Measurements from ENCODE around the gene HKDC1. TPM values are rescaled to one million over a fixed set of nuclear protein-coding genes. Genes with fewer than 3 reads are reported as not detected.
A peak's percentile ranks its signal among the peaks of the same experiment; 100 is the strongest.

Gene HKDC1
- total RNA-seq, 1 experiment from 2014 or later: 1.7 TPM

GRCh38 chr10:69222157-69223027 lies 2.3 kb downstream of the HKDC1 start:
- no peaks in the 10 kb centered on the region for H3K36me3 ChIP-seq (ENCODE audit: control insufficient read depth in 1 of 2, insufficient read depth in 2 of 2, low read length in 2 of 2)
- H3K27me3 ChIP-seq (ENCODE audit: insufficient read depth, low read length): no peaks in the 10 kb centered on the region
- CTCF ChIA-PET: interaction anchor here (0.7 to 0.8 kb wide), 2 partner anchors 10 to 97 kb away, joined by 3 read pairs; no protein-coding TSS in a partner anchor
- no peaks in the 10 kb centered on the region for H3K9me3 ChIP-seq (ENCODE audit: control insufficient read depth in 1 of 2, insufficient read depth in 1 of 2, low read depth in 1 of 2, low read length in 2 of 2)
- H3K79me2 ChIP-seq (ENCODE audit: insufficient read depth, low read length): no peaks in the 10 kb centered on the region
- H3K9ac ChIP-seq (ENCODE audit: low read length): peak overlapping the region; percentile 52
- H2AFZ ChIP-seq (ENCODE audit: low read depth, low read length, poor library complexity, severe bottlenecking): peak overlapping the region; percentile 64
- no peaks in the 10 kb centered on the region for H3K9me2 ChIP-seq (ENCODE audit: insufficient read depth)
- POLR2A ChIA-PET: interaction anchor here (0.7 to 1.5 kb wide), 4 partner anchors 9 to 170 kb away, joined by 3 to 5 read pairs (median 4); no protein-coding TSS in a partner anchor
- intact Hi-C loops (cut with micrococcal nuclease): no loop called here
- no peaks in the 10 kb centered on the region for H4K20me1 ChIP-seq (ENCODE audit: insufficient read depth)
- peak; percentile 83 for DNase-seq (ENCODE audit: low read depth, low spot score)
- H3K4me2 ChIP-seq (ENCODE audit: low read length): peak overlapping the region; percentile 76
- peak; percentile 88 for ATAC-seq
- BruUV-seq (replicated peaks): TSS peak; percentile 96
- TF ChIP-seq MAX (IDR thresholded peaks at IDR 0.05) (peak; percentile 98), POLR2A (IDR thresholded peaks at IDR 0.05; ENCODE audit: borderline replicate concordance, extremely low read depth, insufficient read depth, insufficient read length) (peak; percentile 57), EZH2 (IDR thresholded peaks at IDR 0.05) (no peak), SRF (IDR thresholded peaks at IDR 0.05; ENCODE audit: low read depth) (no peak), REST (IDR thresholded peaks at IDR 0.05; ENCODE audit: low read depth) (no peak), ZNF274 (IDR thresholded peaks at IDR 0.05; ENCODE audit: low read depth, low read length) (no peak), FOSL1 (IDR thresholded peaks at IDR 0.05; ENCODE audit: low read depth) (peak; percentile 68), CTCF (IDR thresholded peaks at IDR 0.05 in 2 of 3, conservative IDR thresholded peaks at IDR 0.05 in 1 of 3; ENCODE audit: borderline replicate concordance in 1 of 3, insufficient read depth in 1 of 3, low read depth in 2 of 3, low read length in 2 of 3) (peak; percentile 64 to 85 (median 73); a peak in 5 of 6 replicates), SIN3A (IDR thresholded peaks at IDR 0.05; ENCODE audit: low read depth) (peak; percentile 65; the same call in 1 of the 2 replicates), CEBPB (IDR thresholded peaks at IDR 0.05; ENCODE audit: low read depth) (0 out of 2 replicates have a peak, but pooled peaks have one; percentile 39), SP1 (IDR thresholded peaks at IDR 0.05; ENCODE audit: low read depth) (peak; percentile 85), EZH2phosphoT487 (IDR thresholded peaks at IDR 0.05; ENCODE audit: borderline replicate concordance) (no peak), CBX3 (IDR thresholded peaks at IDR 0.05; ENCODE audit: low read depth) (peak; percentile 77; the same call in 1 of the 2 replicates), POLR2AphosphoS5 (IDR thresholded peaks at IDR 0.05; ENCODE audit: low read depth, low read length) (peak; percentile 74), ATF3 (IDR thresholded peaks at IDR 0.05) (no peak), ELF1 (IDR thresholded peaks at IDR 0.05; ENCODE audit: borderline replicate concordance, low read depth) (no peak), YY1 (IDR thresholded peaks at IDR 0.05; ENCODE audit: extremely low read depth, insufficient replicate concordance, low read depth, low read length) (peak; percentile 76), TCF7L2 (IDR thresholded peaks at IDR 0.05; ENCODE audit: borderline replicate concordance, extremely low read depth, insufficient read depth, insufficient read length) (peak; percentile 13), RAD21 (IDR thresholded peaks at IDR 0.05; ENCODE audit: low read depth) (peak; percentile 58), JUND (IDR thresholded peaks at IDR 0.05) (peak; percentile 74)
- peak overlapping the region; percentile 8 to 40; a peak in 3 of 4 replicates for H3K4me3 ChIP-seq (replicated peaks in 1 of 2; ENCODE audit: low read depth in 1 of 2, low read length in 2 of 2)
- peak overlapping the region; percentile 89 for H3K27ac ChIP-seq (ENCODE audit: low read depth, low read length)
- H3K4me1 ChIP-seq (ENCODE audit: control insufficient read depth in 1 of 2, insufficient read depth in 2 of 2, low read length in 2 of 2): peaks cover 45 to 69% of the 10 kb centered on the region in 2 experiments
- RAD21 ChIA-PET (ENCODE audit: low non-redundant PET in 1 of 2, low total read pairs in 2 of 2, uncharacterized antibody in 2 of 2, unreplicated experiment in 2 of 2): no interaction called here
